Prostate gland (tissue), 2 donors: ENCODE data around the gene PTPRS. TPM values are rescaled to one million over a fixed set of nuclear protein-coding genes. Genes with fewer than 3 reads are reported as not detected.
"Not testable (repeated sequence)": the region's sequence is repeated elsewhere in the genome, so short reads cannot be mapped to it uniquely, and the experiment has no call there.

Experiments used
- DNase-seq: peaks from one replicate; pipeline ENCODE4 v3.0.0-alpha.2; 2019; ENCODE audit warnings: low spot score
- H3K27ac ChIP-seq, 2 donors: fragments of 200-600 bp; sonication (generic); 2 replicates each; pipeline ENCODE4 v1.5.1; 2017 to 2019
- H3K27me3 ChIP-seq: fragments of 200-600 bp; sonication (generic); replicated peaks from 2 replicates; pipeline ENCODE4 v1.5.1; 2019; ENCODE audit not compliant: insufficient read depth
- H3K36me3 ChIP-seq, 2 donors: fragments of 200-600 bp; sonication (generic); 1 replicate in 1 of 2; 2 replicates in 1 of 2; pipeline versions ENCODE4 v1.5.1 to v1.8.1; 2017 to 2019
- H3K4me1 ChIP-seq: fragments of 200-600 bp; sonication (generic); replicated peaks from 2 replicates; pipeline ENCODE4 v1.5.1; 2019
- H3K4me3 ChIP-seq, 2 donors: fragments of 200-600 bp; sonication (generic); 2 replicates each; pipeline ENCODE4 v1.5.1; 2017 to 2019
- H3K9me3 ChIP-seq: fragments of 200-600 bp; sonication (generic); 2 replicates; pipeline ENCODE4 v1.5.1; 2017
- POLR2A ChIP-seq: fragments of 450-650 bp; IDR thresholded peaks from one replicate; pipeline ENCODE4 v1.6.1; 2016; ENCODE audit warnings: antibody characterized with exemption, mild to moderate bottlenecking
- POLR2AphosphoS5 ChIP-seq: sonication (generic); formaldehyde crosslinking; IDR thresholded peaks from one replicate; pipeline ENCODE4 v1.6.1; 2017; ENCODE audit warnings: antibody characterized with exemption
- WGBS: methylation state at CpG from one replicate; pipeline ENCODE4 v1.1.5; 2018; 5-methylcytosine and 5-hydroxymethylcytosine counted together
- intact Hi-C: fragments of 100-400 bp; cut with DNase I; formaldehyde crosslinking; loops from one replicate; pipeline ENCODE4 v1.14.2; 2022
- total RNA-seq, 2 donors: library from RNA; depleted of rRNA; stranded (reverse); fragments of >200 nt; gene quantifications; one replicate each; pipeline ENCODE4 v1.1.0, GENCODE V29; 2016
- TF ChIP-seq, protein P1 (sequence below), 4 experiments: fragments of 200-600 bp in 2 of 4; fragments of 450-650 bp in 2 of 4; sonication (generic) in 2 of 4; IDR thresholded peaks; 1 replicate in 3 of 4; 2 replicates in 1 of 4; pipeline ENCODE4 v1.5.1; 2016 to 2019; ENCODE audit warnings: antibody characterized with exemption in 4 of 4, mild to moderate bottlenecking in 2 of 4, moderate library complexity in 2 of 4

Gene PTPRS
- total RNA-seq, 2 donors from 2014 or later, result 221 to 379 TPM

DNA sequence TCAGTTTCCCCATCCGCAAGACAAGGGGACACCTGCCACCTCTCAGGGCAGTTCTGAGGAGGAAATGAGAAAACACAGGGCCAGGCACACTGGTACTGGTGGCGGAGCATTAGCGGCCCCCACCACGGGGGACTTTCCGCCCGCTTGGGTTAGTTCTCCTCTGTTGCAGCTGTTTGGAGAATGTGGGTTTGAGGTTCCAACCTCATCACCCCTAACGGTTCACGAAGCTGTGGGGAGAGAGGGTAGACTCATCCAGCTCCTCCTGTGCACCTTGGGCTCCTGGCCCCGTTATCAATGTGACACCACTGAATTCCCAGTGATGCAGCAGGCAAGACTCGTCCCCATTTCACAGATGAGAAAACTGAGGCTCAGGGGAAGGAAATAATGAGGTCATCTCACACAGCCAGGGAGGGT is 10.3 kb downstream of the PTPRS start:
- TF ChIP-seq POLR2A, result no peak
- no peak for TF ChIP-seq POLR2AphosphoS5
- TF ChIP-seq, protein P1, sequence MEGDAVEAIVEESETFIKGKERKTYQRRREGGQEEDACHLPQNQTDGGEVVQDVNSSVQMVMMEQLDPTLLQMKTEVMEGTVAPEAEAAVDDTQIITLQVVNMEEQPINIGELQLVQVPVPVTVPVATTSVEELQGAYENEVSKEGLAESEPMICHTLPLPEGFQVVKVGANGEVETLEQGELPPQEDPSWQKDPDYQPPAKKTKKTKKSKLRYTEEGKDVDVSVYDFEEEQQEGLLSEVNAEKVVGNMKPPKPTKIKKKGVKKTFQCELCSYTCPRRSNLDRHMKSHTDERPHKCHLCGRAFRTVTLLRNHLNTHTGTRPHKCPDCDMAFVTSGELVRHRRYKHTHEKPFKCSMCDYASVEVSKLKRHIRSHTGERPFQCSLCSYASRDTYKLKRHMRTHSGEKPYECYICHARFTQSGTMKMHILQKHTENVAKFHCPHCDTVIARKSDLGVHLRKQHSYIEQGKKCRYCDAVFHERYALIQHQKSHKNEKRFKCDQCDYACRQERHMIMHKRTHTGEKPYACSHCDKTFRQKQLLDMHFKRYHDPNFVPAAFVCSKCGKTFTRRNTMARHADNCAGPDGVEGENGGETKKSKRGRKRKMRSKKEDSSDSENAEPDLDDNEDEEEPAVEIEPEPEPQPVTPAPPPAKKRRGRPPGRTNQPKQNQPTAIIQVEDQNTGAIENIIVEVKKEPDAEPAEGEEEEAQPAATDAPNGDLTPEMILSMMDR (IDR thresholded peaks at IDR 0.05), result no peak
- H3K9me3 ChIP-seq, result no peaks in the 10 kb centered on the region
- no peak overlapping the region for H3K27ac ChIP-seq
- 94% methylated on average over 10 of the region's 10 CpGs for WGBS
- no peaks in the 10 kb centered on the region for H3K36me3 ChIP-seq
- no peak overlapping the region for H3K4me3 ChIP-seq
- no peaks in the 10 kb centered on the region for H3K4me1 ChIP-seq
- H3K27me3 ChIP-seq, result no peaks in the 10 kb centered on the region
- intact Hi-C loops, result no loop called here
- no peak for DNase-seq

DNA sequence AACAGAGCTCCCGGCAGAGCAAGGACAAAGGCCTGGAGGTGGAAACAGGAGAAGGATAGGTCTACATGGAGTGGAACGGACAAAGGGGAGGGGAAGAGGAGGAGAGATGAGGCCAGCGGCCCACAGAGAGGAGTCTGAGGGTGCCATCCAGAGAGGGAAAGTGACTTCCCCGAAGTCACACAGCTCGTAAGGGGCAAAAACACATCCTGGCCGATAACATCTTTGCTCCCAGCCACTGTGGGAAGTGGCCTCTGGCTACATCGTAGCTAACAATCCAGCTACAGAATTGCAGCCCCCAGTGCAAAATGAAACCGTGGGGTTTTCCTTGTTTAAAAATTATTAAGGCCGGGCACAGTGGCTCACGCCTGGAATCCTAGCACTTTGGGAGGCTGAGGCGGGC is 11.5 kb downstream of the PTPRS start:
- Histone ChIP-seq H3K4me3 (no peak overlapping the region), H3K27me3 (no peaks in the 10 kb centered on the region), H3K9me3 (no peaks in the 10 kb centered on the region), H3K36me3 (no peaks in the 10 kb centered on the region), H3K27ac (no peak overlapping the region), H3K4me1 (no peaks in the 10 kb centered on the region)
- DNase-seq, result no peak
- WGBS, result 93% methylated on average over 11 of the region's 11 CpGs
- intact Hi-C loops, result no loop called here
- TF ChIP-seq, protein P1 (IDR thresholded peaks at IDR 0.05), result no peak
- TF ChIP-seq POLR2A (no peak), POLR2AphosphoS5 (no peak)

DNA sequence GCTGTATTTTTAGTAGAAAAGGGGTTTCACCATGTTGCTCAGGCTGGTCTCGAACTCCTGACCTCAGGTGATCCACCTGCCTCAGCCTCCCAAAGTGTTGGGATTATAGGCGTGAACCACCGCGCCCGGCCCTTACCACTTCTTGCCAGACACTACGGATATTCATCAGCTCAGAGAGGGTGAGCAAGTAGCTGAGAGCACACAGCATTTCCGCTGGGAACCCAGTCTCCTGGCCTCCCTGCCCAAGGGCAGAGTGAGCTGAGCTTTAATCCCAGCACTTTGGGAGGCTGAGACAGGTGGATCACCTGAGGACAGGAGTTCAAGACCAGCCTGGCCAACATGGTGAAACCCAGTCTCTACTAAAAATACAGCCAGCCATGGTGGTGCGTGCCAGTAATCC is 12.2 kb downstream of the PTPRS start:
- H3K27me3 ChIP-seq, H3K27ac ChIP-seq, H3K9me3 ChIP-seq, DNase-seq, H3K4me3 ChIP-seq, H3K4me1 ChIP-seq, intact Hi-C loops, H3K36me3 ChIP-seq: not testable (repeated sequence)
- WGBS, result 89% methylated on average over 8 of the region's 8 CpGs

DNA sequence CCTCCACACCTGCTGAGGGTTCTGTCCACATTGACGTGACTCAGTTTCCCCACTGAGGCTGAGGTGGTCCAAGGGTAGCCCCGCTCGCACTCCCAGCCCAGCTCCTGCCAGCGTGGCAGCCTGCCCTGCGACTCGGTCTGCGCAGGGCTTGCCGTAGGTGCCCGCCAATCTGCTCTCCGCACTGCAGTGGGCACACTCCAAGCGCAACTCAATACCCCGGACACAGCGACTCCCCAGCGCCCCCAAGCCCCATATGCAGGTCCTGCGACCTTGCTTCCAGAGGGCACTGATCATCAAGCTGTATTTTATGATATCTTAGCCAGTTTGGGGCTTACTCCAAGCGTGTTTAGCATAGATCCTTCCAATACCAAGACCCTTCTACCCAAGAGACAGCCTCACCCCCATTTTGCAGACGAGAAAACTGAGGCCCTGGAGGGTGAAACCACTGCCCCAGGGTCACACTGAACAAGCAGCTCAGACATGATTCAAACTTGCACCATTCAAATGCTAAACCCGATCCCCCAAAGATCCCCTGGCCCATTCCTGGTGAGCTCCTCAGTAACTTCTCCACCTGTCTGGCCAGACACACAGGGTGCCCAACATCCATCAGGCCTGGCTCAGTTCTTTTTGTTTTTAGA is 13.5 kb downstream of the PTPRS start:
- no peaks in the 10 kb centered on the region for H3K27me3 ChIP-seq
- no peak overlapping the region for H3K27ac ChIP-seq
- H3K4me3 ChIP-seq, result no peak overlapping the region
- intact Hi-C loops, result no loop called here
- H3K36me3 ChIP-seq, result no peaks in the 10 kb centered on the region
- WGBS, result 89% methylated on average over 18 of the region's 18 CpGs
- DNase-seq, result no peak
- H3K9me3 ChIP-seq, result no peaks in the 10 kb centered on the region
- TF ChIP-seq, protein P1 (IDR thresholded peaks at IDR 0.05), result no peak
- TF ChIP-seq POLR2AphosphoS5, result no peak
- TF ChIP-seq POLR2A, result no peak
- no peaks in the 10 kb centered on the region for H3K4me1 ChIP-seq

DNA sequence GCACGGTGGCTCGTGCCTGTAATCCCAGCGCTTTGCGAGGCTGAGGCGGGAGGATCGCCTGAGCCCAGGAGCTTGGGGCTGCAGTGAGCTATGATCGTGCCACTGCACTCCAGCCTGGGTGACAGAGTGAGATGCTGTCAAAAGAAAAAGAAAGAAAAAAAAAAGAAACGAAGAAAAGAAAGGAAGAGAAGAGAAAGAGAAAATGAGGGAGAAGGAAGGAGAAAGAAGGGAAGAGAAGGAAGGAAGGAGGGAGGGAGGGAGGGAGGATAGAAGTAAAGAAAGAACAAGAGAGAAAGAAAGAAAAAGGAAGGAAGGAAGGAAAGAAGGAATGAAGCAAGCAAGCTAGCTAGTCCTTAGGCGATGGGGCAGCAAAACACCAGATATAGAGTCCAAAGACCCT is 14.1 kb downstream of the PTPRS start:
- intact Hi-C loops, result no loop called here
- Histone ChIP-seq H3K36me3 (no peaks in the 10 kb centered on the region), H3K4me1 (no peaks in the 10 kb centered on the region), H3K9me3 (no peaks in the 10 kb centered on the region), H3K27me3 (no peaks in the 10 kb centered on the region), H3K4me3 (no peak overlapping the region), H3K27ac (no peak overlapping the region)
- 57% methylated on average over 9 of the region's 9 CpGs for WGBS
- TF ChIP-seq POLR2A (no peak), POLR2AphosphoS5 (no peak)
- TF ChIP-seq, protein P1 (IDR thresholded peaks at IDR 0.05), result no peak
- no peak for DNase-seq
